Activated effector memory CD4-positive, alpha-beta T cell treated with Interleukin-2 at 50 U/mL for 16 hours (primary cell): ENCODE results near the gene TMEM178B.
"Not testable (repeated sequence)": the region's sequence is repeated elsewhere in the genome, so short reads cannot be mapped to it uniquely, and the experiment has no call there.

Experiments used
- DNase-seq: peaks from one replicate; pipeline ENCODE4 v3.0.0-alpha.2; 2020

Gene TMEM178B

GRCh38 chr7:141144921-141145629, 71.2 kb downstream of the TMEM178B start:
- no peak for DNase-seq

DNA sequence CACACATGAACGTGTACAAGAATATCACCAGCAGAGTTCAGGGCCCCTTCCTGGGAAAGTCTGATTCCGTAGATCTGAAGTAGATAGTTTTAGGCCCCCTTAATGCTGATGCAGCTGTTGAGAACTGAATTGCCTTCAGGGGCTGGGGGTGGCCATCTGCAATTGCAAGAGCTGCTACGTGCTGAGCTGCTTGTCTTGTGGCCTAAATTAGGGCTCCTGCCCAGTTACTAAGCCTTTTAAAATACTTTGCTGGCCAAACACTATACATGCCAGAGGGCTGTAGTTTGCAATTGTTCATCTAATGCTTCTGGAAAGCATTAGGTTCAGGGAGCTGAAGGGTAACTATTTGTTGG, 71.7 kb downstream of the TMEM178B start:
- DNase-seq: no peak

- DNase-seq: no peak
These were observed 73.6 kb downstream of the TMEM178B start for GRCh38 chr7:141147482-141147881.

GRCh38 chr7:141150465-141150864, 76.6 kb downstream of the TMEM178B start:
- no peak for DNase-seq

GRCh38 chr7:141151746-141152145, 77.9 kb downstream of the TMEM178B start:
- no peak for DNase-seq

GRCh38 chr7:141153231-141153630, 79.4 kb downstream of the TMEM178B start:
- DNase-seq: no peak

GRCh38 chr7:141154131-141154732, 80.4 kb downstream of the TMEM178B start:
- no peak for DNase-seq

DNA sequence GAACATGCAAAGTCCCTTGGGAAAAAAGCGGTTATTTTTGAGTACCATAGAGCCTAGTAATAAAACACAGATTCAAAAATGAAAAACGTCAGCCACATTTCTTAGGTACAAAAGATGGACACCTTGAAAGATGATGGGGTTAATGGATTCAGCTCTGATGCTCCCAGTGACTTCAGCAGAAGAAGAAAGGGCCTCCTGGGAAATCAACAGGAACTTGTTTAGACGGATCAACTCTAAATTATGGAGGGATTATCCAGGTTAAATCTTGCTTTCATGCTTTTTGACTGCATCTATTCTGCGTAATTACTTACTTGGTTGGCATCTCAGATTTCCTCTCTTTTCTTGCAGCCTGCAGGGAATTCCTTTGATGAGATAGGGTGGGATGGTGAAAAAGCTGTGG, 82.5 kb downstream of the TMEM178B start:
- no peak for DNase-seq

DNA sequence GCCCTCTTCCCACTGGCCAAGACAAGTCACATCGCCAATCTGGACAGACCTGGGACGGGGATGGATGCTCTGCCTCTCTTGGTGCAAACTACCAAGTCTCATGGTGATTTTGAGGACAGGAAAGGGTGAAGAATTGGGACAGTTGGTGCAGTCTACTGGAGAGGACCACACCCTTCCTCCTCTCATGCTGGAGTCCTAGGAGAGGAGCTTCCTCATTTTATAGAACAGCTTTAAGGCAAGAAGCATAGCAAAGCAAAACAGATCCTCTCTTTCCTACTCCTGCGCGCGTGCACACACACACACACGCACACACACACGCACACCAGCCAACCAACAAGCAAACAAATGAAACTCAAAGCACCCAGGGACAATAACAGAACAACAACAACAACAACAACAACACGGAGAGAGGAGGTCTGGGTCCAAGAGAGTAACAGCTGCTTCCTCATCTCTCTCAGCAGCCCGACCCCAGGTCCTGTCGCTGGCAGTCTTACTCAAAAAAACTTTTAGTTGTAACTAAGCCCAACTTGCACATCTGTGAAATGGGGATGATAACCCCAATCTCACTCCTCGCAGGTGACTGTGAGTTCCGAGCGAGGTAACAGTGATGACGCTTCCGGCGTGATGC, 83.4 kb downstream of the TMEM178B start:
- no peak for DNase-seq

GRCh38 chr7:141158561-141158960, 84.7 kb downstream of the TMEM178B start:
- DNase-seq: no peak

DNA sequence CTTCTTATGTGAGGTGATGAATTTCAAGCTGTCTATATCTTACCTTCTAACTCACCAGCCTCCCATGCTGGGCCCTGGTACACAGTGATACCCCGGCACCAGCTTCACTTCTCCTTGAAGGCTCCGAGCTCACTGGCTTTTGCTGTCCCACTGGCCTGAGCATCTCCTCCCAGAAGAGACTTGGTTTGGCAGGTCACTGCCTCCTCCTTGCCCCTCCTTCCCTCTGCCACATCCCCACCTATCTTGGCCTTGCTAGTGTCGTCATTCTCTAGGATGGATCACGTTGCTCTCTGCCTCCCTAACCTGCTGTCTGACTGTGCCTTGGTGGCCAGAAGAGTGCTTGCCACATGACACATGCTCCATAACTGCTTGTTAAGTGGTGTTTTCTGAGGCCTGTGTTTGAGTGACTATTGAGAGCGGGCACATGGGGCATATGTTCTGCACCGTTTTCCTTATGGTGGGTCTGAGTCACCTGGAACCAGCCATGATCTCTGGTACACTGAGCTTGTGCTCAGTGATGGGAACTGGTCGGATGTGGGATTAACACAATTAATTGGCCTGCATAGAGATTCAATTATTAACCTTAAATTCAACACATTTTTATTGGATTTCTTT, 86.5 kb downstream of the TMEM178B start:
- DNase-seq: no peak

DNA sequence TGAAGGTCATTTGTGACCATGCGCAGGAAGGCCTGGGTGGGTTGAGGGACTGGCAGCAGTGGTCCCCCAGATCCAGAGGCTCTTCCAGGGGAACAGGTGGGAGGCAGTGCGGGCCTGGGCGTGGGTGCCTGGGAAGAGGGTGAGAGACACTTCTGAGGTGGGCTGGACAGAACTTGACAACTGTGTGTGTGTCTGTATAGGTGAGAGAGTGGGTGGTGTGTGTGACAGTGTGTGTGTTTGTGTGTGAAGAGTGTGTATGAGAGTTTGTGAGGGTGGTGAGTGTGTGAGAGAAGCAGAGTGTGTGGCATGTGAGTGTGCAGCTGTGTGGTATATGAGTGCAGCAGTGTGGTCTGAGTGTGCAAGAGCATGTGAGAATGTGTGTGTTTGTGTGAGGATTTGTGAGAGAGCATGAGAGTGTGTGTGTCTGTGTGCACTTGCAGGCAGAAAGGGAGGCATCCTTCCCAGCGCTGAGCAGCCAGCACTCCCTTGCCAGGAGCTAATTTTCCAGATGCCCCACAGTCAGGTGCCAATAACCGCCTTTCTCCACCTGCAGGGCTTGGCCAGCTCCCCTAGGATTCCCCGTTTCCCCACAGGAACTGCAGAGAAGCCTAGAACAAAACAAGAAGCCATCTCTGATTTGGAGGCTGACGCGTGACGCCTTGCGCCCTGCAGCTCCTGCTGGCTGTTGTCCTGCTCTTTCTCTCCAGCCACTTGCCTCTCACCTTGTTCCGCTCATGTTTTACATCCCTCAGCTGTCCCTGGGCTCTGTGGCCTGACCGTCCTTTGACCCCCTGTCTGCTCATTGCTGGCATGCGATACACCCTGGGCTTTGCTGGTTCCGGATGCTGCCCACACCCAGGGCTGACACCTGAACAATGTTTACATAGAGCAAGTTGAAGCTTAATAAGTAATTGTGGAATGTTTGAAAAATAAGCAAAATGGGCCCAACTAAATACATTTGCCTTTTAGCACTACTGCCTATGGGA, 88.0 kb downstream of the TMEM178B start:
- no peak for DNase-seq

- no peak for DNase-seq
These were observed 91.7 kb downstream of the TMEM178B start for GRCh38 chr7:141165521-141165920.

DNA sequence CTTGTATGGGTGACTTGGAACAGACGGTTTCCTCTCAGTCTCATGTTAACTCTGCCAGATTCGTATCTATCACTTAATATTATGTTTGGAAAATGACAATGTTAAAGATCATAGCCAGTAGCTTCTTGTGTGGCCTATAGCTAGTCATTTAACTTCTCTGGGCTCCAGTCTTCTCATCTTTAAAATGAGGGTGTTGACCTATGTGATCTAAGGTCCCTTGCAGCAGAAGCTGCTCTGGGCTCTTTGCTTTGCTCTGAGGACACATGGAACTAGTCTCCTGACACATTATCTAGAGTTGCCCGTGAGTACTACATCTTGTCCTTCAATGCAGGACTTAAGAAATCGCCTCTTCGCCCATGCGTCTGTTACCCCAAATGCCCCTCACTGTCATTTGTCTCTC, 93.1 kb downstream of the TMEM178B start:
- no peak for DNase-seq

DNA sequence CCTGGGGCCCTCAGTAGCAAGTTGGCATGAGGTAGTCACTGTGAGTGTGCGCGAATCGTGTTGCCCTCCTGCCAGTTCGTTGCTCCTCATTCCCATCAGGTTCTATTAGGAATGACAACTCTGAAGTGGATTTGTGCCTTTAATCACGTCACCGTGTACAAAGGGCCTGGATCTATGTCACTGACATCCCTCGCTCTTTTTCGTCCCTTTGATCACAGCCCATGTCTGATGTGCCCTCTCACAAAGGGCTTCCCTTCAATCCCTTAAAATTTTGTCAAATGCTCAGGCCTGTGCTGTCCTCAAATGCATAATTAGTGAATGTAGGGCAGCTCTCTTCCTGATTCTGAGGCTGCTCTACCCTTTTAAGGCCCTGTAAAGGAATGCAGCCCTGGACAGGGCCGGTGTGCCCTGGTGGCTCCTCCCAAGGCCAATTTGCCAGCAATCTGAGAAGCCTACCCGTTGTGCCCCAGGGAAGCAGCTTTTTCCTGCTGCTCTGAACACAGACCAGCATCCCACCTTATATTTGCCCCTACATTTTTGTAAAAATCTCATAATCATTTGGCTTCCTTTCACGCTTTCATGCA, 93.6 kb downstream of the TMEM178B start:
- DNase-seq: no peak

DNA sequence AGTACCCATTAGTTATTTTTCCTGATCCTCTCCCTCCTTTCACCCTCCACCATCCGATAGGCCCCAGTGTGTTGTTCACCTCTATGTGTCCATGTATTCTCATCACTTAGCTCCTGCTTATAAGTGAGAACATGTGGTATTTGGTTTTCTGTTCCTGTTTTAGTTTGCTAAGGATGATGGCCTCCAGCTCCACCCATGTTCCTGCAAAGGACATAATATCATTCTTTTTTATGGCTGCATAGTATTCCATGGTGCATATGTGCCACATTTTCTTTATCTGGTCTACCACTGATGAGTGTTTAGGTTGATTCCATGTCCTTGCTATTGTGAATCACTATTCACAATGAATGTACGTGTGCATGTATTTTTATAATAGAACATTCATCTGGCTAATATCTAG, 95.3 kb downstream of the TMEM178B start:
- DNase-seq: not testable (repeated sequence)

DNA sequence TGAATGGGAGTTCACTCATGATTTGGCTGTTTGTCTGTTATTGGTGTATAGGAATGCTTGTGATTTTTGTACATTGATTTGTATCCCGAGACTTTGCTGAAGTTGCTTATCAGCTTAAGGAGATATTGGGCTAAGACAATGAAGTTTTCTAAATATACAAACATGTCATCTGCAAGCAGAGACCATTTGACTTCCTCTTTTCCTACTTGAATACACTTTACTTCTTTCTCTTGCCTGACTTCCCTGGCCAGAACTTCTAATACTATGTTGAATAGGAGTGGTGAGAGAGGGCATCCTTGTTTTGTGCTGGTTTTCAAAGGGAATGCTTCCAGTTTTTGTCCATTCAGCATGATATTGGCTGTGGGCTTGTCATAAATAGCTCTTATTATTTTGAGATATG, 101.9 kb downstream of the TMEM178B start:
- not testable (repeated sequence) for DNase-seq

GRCh38 chr7:141177120-141177519, 103.3 kb downstream of the TMEM178B start:
- not testable (repeated sequence) for DNase-seq

DNA sequence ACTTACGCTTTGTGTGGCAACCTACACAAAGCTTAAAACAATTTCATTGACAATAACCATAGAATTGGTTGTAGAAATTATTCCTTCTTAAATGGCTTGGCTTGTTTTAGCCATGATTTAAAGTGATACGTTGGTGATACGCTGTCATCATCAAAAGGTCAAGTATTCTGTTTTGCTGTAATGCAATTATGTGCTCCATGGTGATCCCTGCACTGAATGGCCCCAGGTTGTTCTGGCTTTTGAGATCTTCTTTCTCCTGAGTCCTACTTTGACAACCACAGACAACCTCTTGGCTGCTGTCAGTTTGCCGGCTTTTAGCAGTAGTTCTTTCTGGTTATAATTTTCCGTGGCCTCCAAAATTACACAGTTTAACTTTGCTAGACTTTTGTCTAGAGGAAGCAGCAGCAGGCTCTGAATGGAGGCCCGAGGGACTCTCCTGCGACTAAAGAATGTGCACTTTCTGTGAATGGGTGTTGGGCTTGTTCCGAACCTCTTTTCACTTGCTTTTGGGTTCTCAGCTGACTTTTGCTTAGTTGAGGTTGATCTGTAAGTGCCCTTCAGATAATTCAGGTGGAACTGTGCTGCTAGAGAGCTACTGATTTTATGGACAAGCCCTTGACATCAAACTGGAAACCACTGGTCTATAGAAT, 104.7 kb downstream of the TMEM178B start:
- DNase-seq: no peak

DNA sequence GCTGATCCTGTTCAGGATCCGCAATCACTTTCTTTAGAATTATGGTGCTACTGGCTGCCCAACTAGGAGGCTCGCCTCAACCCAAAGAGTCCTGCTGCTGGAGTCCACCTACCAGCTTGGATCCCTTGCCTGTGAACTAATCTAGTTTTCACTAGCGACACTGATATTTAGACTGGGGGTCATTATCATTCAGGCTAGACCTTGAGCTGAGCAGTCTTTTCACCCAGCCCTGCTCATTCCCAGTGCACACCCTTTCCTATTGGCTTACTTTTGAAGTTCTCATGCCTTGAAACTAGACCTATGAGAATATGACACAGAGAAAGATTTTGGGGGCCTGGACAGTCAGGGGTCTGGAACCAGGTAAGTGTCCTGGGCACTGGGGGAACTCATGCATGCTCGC, 107.9 kb downstream of the TMEM178B start:
- no peak for DNase-seq

DNA sequence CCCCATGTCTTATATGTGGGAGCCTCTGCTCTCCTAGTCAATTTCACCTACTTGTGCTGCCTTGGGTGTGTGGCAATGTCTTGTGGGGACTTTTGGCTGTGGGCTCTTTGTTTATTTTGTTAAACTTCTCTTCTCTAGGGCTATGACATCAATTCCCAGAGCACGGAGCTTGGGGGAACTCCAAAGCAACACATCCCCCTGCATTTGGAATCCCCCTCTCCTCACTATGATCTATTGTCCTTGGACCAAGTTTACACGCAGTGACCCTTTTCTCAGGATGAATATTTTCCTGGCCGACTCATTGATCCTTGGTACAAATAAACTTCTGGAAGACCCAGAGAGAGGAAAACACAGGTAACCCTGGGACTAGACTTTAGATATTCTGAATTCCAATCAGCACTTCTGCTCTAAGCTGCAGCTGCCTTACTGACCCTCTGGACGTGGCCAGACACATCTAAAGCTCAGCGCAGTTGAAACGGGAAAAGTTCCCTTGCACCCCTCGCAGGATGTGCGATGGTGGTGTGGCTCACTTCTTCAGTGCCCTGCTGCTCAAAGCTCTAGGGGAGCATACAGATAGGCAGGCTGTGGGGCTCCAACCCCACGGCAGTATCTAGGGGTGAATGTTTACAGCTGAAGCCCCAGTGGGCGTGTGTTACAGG, 110.8 kb downstream of the TMEM178B start:
- no peak for DNase-seq
